H1 (cell line): ENCODE measurements around the gene CEP135. TPM values are rescaled to one million over a fixed set of nuclear protein-coding genes. Genes with fewer than 3 reads are reported as not detected.

Source experiments
- CTCF ChIA-PET: fragments of 300-600 bp; sonication (Branson Sonifier 250); formaldehyde crosslinking; loops from one replicate; lab custom pipeline; 2021; ENCODE audit not compliant: partially characterized antibody; lab: Charles Lee
- POLR2A ChIA-PET: fragments of 300-600 bp; sonication (Branson Sonifier 250); formaldehyde crosslinking; loops from one replicate; lab custom pipeline; 2021; ENCODE audit warnings: inconsistent platforms; ENCODE audit not compliant: partially characterized antibody; lab: Charles Lee
- DNase-seq, 2 experiments: peaks; one replicate each; pipeline versions ENCODE4 v3.0.0 to v3.0.0-alpha.2; 2010 to 2022; ENCODE audit warnings: low spot score in 2 of 2, low read depth in 1 of 2, mixed read lengths in 1 of 2
- FAIRE-seq: peaks from 2 replicates; lab custom pipeline; 2011; peaks lifted over from hg19 to GRCh38; lab: Jason Lieb, UNC
- H2AFZ ChIP-seq: 2 replicates; pipeline ENCODE4 v1.8.1; 2012; ENCODE audit warnings: low read length, inconsistent platforms
- H2AK5ac ChIP-seq: 2 replicates; pipeline ENCODE4 v1.6.1; 2013; ENCODE audit warnings: low read depth, low read length
- H2BK120ac ChIP-seq: replicated peaks from 2 replicates; pipeline ENCODE3; 2013; ENCODE audit warnings: low read depth, low read length, inconsistent platforms
- H2BK12ac ChIP-seq: 2 replicates; pipeline ENCODE4 v1.6.1; 2013; ENCODE audit warnings: low read depth, low read length
- H2BK15ac ChIP-seq: 2 replicates; pipeline ENCODE4 v1.6.1; 2013; ENCODE audit warnings: low read length
- H2BK20ac ChIP-seq: 2 replicates; pipeline ENCODE4 v1.6.1; 2013; ENCODE audit warnings: low read length
- H2BK5ac ChIP-seq: 2 replicates; pipeline ENCODE4 v1.6.1; 2013; ENCODE audit warnings: low read depth, low read length
- H3K14ac ChIP-seq: 2 replicates; pipeline ENCODE4 v1.6.1; 2013; ENCODE audit warnings: inconsistent platforms; ENCODE audit not compliant: insufficient read length
- H3K18ac ChIP-seq: 2 replicates; pipeline ENCODE4 v1.6.1; 2013; ENCODE audit warnings: low read length; ENCODE audit errors: extremely low read depth
- H3K23ac ChIP-seq: 2 replicates; pipeline ENCODE4 v1.6.1; 2013; ENCODE audit warnings: inconsistent platforms; ENCODE audit not compliant: insufficient read length
- H3K23me2 ChIP-seq: 2 replicates; pipeline ENCODE4 v1.6.1; 2013; ENCODE audit warnings: low read depth, low read length
- H3K27ac ChIP-seq: 2 replicates; pipeline ENCODE4 v1.6.1; 2011; ENCODE audit warnings: low read depth, low read length, inconsistent platforms
- H3K27me3 ChIP-seq, 4 experiments: replicated peaks in 1 of 4; 1 replicate in 1 of 4; 2 replicates in 3 of 4; pipeline versions ENCODE4 v1.6.1 to v1.8.1; 2011 to 2013; ENCODE audit warnings: low read length in 3 of 4, mild to moderate bottlenecking in 3 of 4, inconsistent platforms in 2 of 4, mixed read lengths in 2 of 4, moderate library complexity in 1 of 4; ENCODE audit not compliant: control insufficient read depth in 3 of 4, insufficient read depth in 3 of 4; ENCODE audit errors: extremely low read depth in 1 of 4
- H3K36me3 ChIP-seq, 4 experiments: 2 replicates each; pipeline versions ENCODE4 v1.6.1 to v1.8.1; 2011 to 2013; ENCODE audit warnings: mild to moderate bottlenecking in 4 of 4, low read length in 3 of 4, moderate library complexity in 2 of 4, control low read depth in 1 of 4, inconsistent platforms in 1 of 4; ENCODE audit not compliant: insufficient read depth in 4 of 4, control insufficient read depth in 2 of 4
- H3K4ac ChIP-seq: replicated peaks from 2 replicates; pipeline ENCODE3; 2013; ENCODE audit warnings: low read length, low read depth, mixed read lengths, inconsistent platforms; ENCODE audit not compliant: insufficient read length
- H3K4me1 ChIP-seq, 4 experiments: replicated peaks in 1 of 4; 1 replicate in 1 of 4; 2 replicates in 3 of 4; pipeline versions ENCODE4 v1.6.1 to v1.8.1; 2011 to 2013; ENCODE audit warnings: low read length in 3 of 4, inconsistent platforms in 2 of 4, mixed read lengths in 1 of 4; ENCODE audit not compliant: insufficient read depth in 4 of 4, control insufficient read depth in 3 of 4
- H3K4me2 ChIP-seq, 2 experiments: 2 replicates each; pipeline versions ENCODE4 v1.6.1 to v1.8.1; 2011 to 2013; ENCODE audit warnings: low read depth in 2 of 2, low read length in 2 of 2, control low read depth in 1 of 2, inconsistent platforms in 1 of 2, mild to moderate bottlenecking in 1 of 2; ENCODE audit not compliant: insufficient read depth in 1 of 2
- H3K4me3 ChIP-seq, 4 experiments: fragments of 200-600, 300-600 bp in 1 of 4; sonication (generic), shearing (Covaris generic), sonication (Bioruptor Twin) in 1 of 4; 2 replicates each; pipeline versions ENCODE4 v1.5.1 to v1.8.1; 2011 to 2016; ENCODE audit warnings: low read length in 4 of 4, low read depth in 3 of 4, control low read depth in 2 of 4, inconsistent platforms in 2 of 4, mild to moderate bottlenecking in 2 of 4, mixed read lengths in 1 of 4, moderate library complexity in 1 of 4; ENCODE audit not compliant: insufficient read depth in 2 of 4; ENCODE audit errors: extremely low read depth in 1 of 4
- H3K56ac ChIP-seq: replicated peaks from 2 replicates; pipeline ENCODE3; 2013; ENCODE audit warnings: low read depth, mild to moderate bottlenecking, mixed read lengths, low read length, inconsistent platforms; ENCODE audit not compliant: insufficient read length
- H3K79me1 ChIP-seq: 2 replicates; pipeline ENCODE4 v1.6.1; 2013; ENCODE audit warnings: low read depth, low read length, control low read depth
- H3K79me2 ChIP-seq, 2 experiments: 2 replicates each; pipeline versions ENCODE4 v1.6.1 to v1.8.1; 2012 to 2013; ENCODE audit warnings: low read length in 2 of 2, mild to moderate bottlenecking in 2 of 2, inconsistent platforms in 1 of 2; ENCODE audit not compliant: insufficient read depth in 2 of 2, control insufficient read depth in 1 of 2
- H3K9ac ChIP-seq, 4 experiments: replicated peaks in 1 of 4; 1 replicate in 1 of 4; 2 replicates in 3 of 4; pipeline versions ENCODE4 v1.6.1 to v1.8.1; 2011 to 2013; ENCODE audit warnings: low read depth in 3 of 4, low read length in 3 of 4, control low read depth in 2 of 4, mild to moderate bottlenecking in 2 of 4, moderate library complexity in 2 of 4, inconsistent platforms in 1 of 4; ENCODE audit errors: extremely low read depth in 1 of 4
- H3K9me3 ChIP-seq, 2 experiments: 2 replicates each; pipeline versions ENCODE4 v1.6.1 to v1.8.1; 2012 to 2013; ENCODE audit warnings: mild to moderate bottlenecking in 2 of 2, moderate library complexity in 2 of 2, control low read depth in 1 of 2, inconsistent platforms in 1 of 2, low read depth in 1 of 2, low read length in 1 of 2, mixed read lengths in 1 of 2; ENCODE audit not compliant: insufficient read depth in 2 of 2
- H4K20me1 ChIP-seq, 2 experiments: replicated peaks in 1 of 2; 2 replicates each; pipeline versions ENCODE3 to v1.8.1; 2011 to 2013; ENCODE audit warnings: inconsistent platforms in 2 of 2, low read length in 2 of 2, mild to moderate bottlenecking in 1 of 2; ENCODE audit not compliant: insufficient read depth in 2 of 2, control insufficient read depth in 1 of 2
- H4K5ac ChIP-seq: 2 replicates; pipeline ENCODE4 v1.6.1; 2013; ENCODE audit warnings: low read length, low read depth, mixed read lengths, inconsistent platforms; ENCODE audit not compliant: insufficient read length
- H4K8ac ChIP-seq: 2 replicates; pipeline ENCODE4 v1.8.0; 2013; ENCODE audit warnings: mild to moderate bottlenecking, moderate library complexity, low read length, inconsistent platforms; ENCODE audit not compliant: insufficient read depth; ENCODE audit errors: extremely low read depth
- H4K91ac ChIP-seq: replicated peaks from 2 replicates; pipeline ENCODE3; 2013; ENCODE audit warnings: low read length, mixed read lengths, inconsistent platforms; ENCODE audit not compliant: insufficient read length
- ATF3 ChIP-seq: IDR thresholded peaks from 2 replicates; pipeline ENCODE4 v1.6.1; 2011; ENCODE audit warnings: low read depth, mild to moderate bottlenecking, low read length; ENCODE audit not compliant: insufficient read depth
- BCL11A ChIP-seq, 2 experiments: IDR thresholded peaks; one replicate each; pipeline ENCODE4 v1.6.1; 2011; ENCODE audit warnings: low read depth in 2 of 2, low read length in 2 of 2, mild to moderate bottlenecking in 2 of 2
- CBX5 ChIP-seq: fragments of 300-800, 300-1000 bp; sonication (generic); IDR thresholded peaks from 2 replicates; pipeline ENCODE4 v1.7.1; 2016; ENCODE audit warnings: antibody characterized with exemption, low read length, low read depth
- E2F6 ChIP-seq: IDR thresholded peaks from 2 replicates; pipeline ENCODE4 v1.6.1; 2012; ENCODE audit warnings: inconsistent platforms
- EP300 ChIP-seq, 2 experiments: IDR thresholded peaks; 1 replicate in 1 of 2; 2 replicates in 1 of 2; pipeline ENCODE4 v1.6.1; 2011 to 2012; ENCODE audit warnings: low read depth in 2 of 2, low read length in 2 of 2, mild to moderate bottlenecking in 2 of 2, borderline replicate concordance in 1 of 2, inconsistent platforms in 1 of 2, moderate library complexity in 1 of 2
- EZH2 ChIP-seq: fragments of 200-600 bp; sonication (generic); IDR thresholded peaks from 2 replicates; pipeline ENCODE4 v1.7.1; 2012; ENCODE audit warnings: low read depth, mild to moderate bottlenecking, moderate library complexity, low read length, inconsistent platforms; ENCODE audit not compliant: severe bottlenecking
- GTF2F1 ChIP-seq: IDR thresholded peaks from 2 replicates; pipeline ENCODE4 v1.6.1; 2012; ENCODE audit warnings: low read depth, low read length, improper control_type of control experiment, borderline replicate concordance
- JUND ChIP-seq: IDR thresholded peaks from 2 replicates; pipeline ENCODE4 v1.6.1; 2011; ENCODE audit warnings: mild to moderate bottlenecking, improper control_type of control experiment, low read length
- RXRA ChIP-seq: IDR thresholded peaks from 2 replicates; pipeline ENCODE4 v1.6.1; 2011; ENCODE audit warnings: low read depth, mild to moderate bottlenecking, low read length, moderate library complexity; ENCODE audit not compliant: insufficient read depth
- TEAD4 ChIP-seq: IDR thresholded peaks from 2 replicates; pipeline ENCODE4 v1.6.1; 2012; ENCODE audit warnings: low read depth, low read length, inconsistent platforms, mixed read lengths
- WGBS, 2 experiments: shearing (Covaris generic) in 1 of 2; methylation state at CpG; one replicate each; pipeline versions ENCODE4 v1.1.6 to v1.1.7; 2013 to 2015; ENCODE audit warnings: low lambda C conversion rate in 2 of 2, mixed read lengths in 2 of 2, inconsistent platforms in 1 of 2, low coverage in 1 of 2, missing lambda C conversion rate in 1 of 2; ENCODE audit not compliant: insufficient replicate concordance in 2 of 2, insufficient coverage in 1 of 2, insufficient read length in 1 of 2; ENCODE audit errors: extremely low coverage in 1 of 2, missing lambda C conversion rate in 1 of 2; 5-methylcytosine and 5-hydroxymethylcytosine counted together
- polyA plus RNA-seq, 7 experiments: library from polyadenylated mRNA; depleted of rRNA in 3 of 7; stranded (reverse) in 5 of 7; unstranded in 2 of 7; fragments of >200 nt in 5 of 7; fragments of 200-250 nt in 2 of 7; gene quantifications; 1 replicate in 5 of 7; 2 replicates in 1 of 7; 4 replicates in 1 of 7; pipeline versions ENCODE4 v1.2.1 to v1.2.3, GENCODE V29; 2011 to 2013; ENCODE audit warnings: missing spikeins in 2 of 7, mixed read lengths in 2 of 7
- total RNA-seq: library from RNA; stranded (reverse); fragmentation: NEBNext Ultra II Directional; extraction: Animal tissue kit (Norgen Biotek cat#: 25700); gene quantifications from 2 replicates; pipeline ENCODE4 v1.2.1, GENCODE V29; 2021

The CEP135 gene
- total and polyA plus RNA-seq, 2 of the 8 experiments (the other 6 are each of a cell fraction or from before 2014, with no cell fraction given): 2.7 to 14.5 TPM

GRCh38 chr4:55933611-55934010, 15.1 kb upstream of the CEP135 start:
- H4K91ac ChIP-seq: no peak overlapping the region
- no peaks in the 10 kb centered on the region for H3K79me1 ChIP-seq
- no peak overlapping the region for H3K56ac ChIP-seq
- H3K4me3 ChIP-seq: no peak overlapping the region
- H2BK15ac ChIP-seq: no peak overlapping the region
- CTCF ChIA-PET: interaction anchor here (0.5 to 4.4 kb wide), 3 partner anchors 10 to 441 kb away, joined by 3 to 18 read pairs (median 3); partner anchors contain the start of gene CEP135
- H2BK5ac ChIP-seq: no peak overlapping the region
- POLR2A ChIA-PET: interaction anchor here (1.1 kb wide), 1 partner anchor 15 kb away, joined by 5 read pairs; the partner anchor contains the start of gene CEP135
- no peak overlapping the region for H2BK120ac ChIP-seq
- no peak overlapping the region for H2BK12ac ChIP-seq
- no peak overlapping the region for H3K4ac ChIP-seq
- H4K5ac ChIP-seq: no peak overlapping the region
- no peaks in the 10 kb centered on the region for H4K20me1 ChIP-seq
- H3K4me1 ChIP-seq: peaks cover 0 to 1% (median 0%) of the 10 kb centered on the region in 4 experiments; a peak in 2 of 7 replicates
- H2BK20ac ChIP-seq: no peak overlapping the region
- H3K27me3 ChIP-seq: no peaks in the 10 kb centered on the region
- H3K36me3 ChIP-seq: no peaks in the 10 kb centered on the region; a peak in 2 of 8 replicates
- H3K27ac ChIP-seq: no peak overlapping the region
- no peaks in the 10 kb centered on the region; a peak in 1 of 4 replicates for H3K9me3 ChIP-seq
- 93% methylated on average over 2 of the region's 2 CpGs; no CpG with 5 or more reads in 1 of the 2 experiments for WGBS, 2 experiments
- no peak overlapping the region for H3K4me2 ChIP-seq
- H3K14ac ChIP-seq: no peak overlapping the region
- no peaks in the 10 kb centered on the region for H3K23me2 ChIP-seq
- no peak overlapping the region for H3K9ac ChIP-seq
- H3K23ac ChIP-seq: no peak overlapping the region
- no peak overlapping the region for H4K8ac ChIP-seq
- TF ChIP-seq EP300 (IDR thresholded peaks at IDR 0.05; ENCODE audit: borderline replicate concordance in 1 of 2, low read depth in 2 of 2, low read length in 2 of 2) (no peak), BCL11A (IDR thresholded peaks at IDR 0.05; ENCODE audit: low read depth in 2 of 2, low read length in 2 of 2) (no peak), EZH2 (no peak), JUND (no peak), E2F6 (no peak), GTF2F1 (no peak), ATF3 (no peak), TEAD4 (no peak), RXRA (no peak), CBX5 (no peak)
- no peak overlapping the region for H2AK5ac ChIP-seq
- no peak overlapping the region for H2AFZ ChIP-seq
- FAIRE-seq (no peak), DNase-seq (no peak)
- H3K18ac ChIP-seq: no peak overlapping the region
- no peaks in the 10 kb centered on the region for H3K79me2 ChIP-seq
